ENCODE measurements around the gene SLC52A3. TPM values are rescaled to one million over a fixed set of nuclear protein-coding genes. Genes with fewer than 3 reads are reported as not detected.
"Not testable (repeated sequence)": the region's sequence is repeated elsewhere in the genome, so short reads cannot be mapped to it uniquely, and the experiment has no call there.

Gene SLC52A3
- total RNA-seq, 1 experiment from 2014 or later = 49.4 TPM

DNA sequence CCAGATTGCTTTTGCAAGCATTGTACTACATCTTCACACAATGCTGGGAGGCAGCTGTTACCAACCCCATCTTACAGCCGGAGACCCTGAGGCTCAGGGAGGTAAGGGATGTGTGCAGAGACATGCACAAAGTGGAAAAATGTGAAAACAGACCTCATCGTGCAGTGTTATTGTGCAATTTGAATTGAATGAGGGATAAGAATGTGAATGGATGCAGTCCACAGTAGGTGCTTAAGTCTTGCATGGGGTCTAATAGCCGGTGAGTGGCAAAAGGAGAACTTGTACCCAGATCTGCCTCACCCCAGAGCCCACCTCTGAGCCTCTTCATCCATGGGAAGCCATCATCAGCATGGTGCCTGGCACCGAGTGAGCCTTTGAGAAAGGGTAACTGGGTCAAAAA lies 42.1 kb downstream of the SLC52A3 start:
- no peak overlapping the region for H3K4me3 ChIP-seq (ENCODE audit: insufficient read depth, low read depth, low read length)
- H3K36me3 ChIP-seq (replicated peaks; ENCODE audit: control insufficient read depth, insufficient read depth, low read length) = no peaks in the 10 kb centered on the region
- peaks cover 14% of the 10 kb centered on the region for H3K27me3 ChIP-seq (ENCODE audit: control insufficient read depth, insufficient read depth, low read length)
- peak; percentile 11 for DNase-seq

DNA sequence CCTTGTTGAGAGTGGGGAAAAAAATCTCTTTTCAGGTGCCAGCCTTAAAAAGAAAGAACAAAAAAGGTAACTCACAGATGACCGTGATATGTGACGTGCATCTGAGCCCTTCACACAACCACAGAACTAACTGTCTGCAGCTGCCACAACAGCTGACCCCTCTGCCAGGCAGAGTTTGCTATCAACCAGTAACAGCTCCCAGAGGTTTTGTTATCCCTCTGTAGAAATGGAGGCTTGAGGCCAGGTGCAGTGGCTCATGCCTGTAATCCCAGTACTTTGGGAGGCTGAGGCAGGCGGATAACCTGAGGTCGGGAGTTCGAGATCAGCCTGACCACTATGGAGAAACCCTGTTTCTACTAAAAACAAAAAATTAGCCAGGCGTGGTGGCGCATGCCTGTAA lies 42.8 kb downstream of the SLC52A3 start:
- Histone ChIP-seq H3K27me3 (ENCODE audit: control insufficient read depth, insufficient read depth, low read length) (peaks cover 14% of the 10 kb centered on the region), H3K4me3 (ENCODE audit: insufficient read depth, low read depth, low read length) (no peak overlapping the region), H3K36me3 (replicated peaks; ENCODE audit: control insufficient read depth, insufficient read depth, low read length) (no peaks in the 10 kb centered on the region)
- DNase-seq = no peak

DNA sequence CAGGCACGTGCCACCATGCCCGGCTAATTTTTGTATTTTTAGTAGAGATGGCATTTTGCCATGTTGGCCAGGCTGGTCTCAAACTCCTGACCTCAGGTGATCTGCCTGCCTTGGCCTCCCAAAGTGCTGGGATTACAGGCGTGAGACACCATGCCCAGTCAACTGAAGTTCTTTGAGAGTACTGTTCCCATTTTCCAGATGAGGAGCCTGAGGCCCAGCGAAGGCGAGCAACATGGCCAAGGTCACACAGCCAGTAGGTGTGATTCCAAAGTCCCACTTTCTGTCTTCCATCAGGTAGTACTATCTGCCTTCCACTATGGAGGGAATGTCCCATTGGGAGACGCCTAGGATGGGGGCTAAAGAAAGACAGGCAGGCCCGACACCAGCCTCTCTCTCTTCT lies 43.5 kb downstream of the SLC52A3 start:
- not testable (repeated sequence) for H3K4me3 ChIP-seq (ENCODE audit: insufficient read depth, low read depth, low read length); H3K36me3 ChIP-seq (replicated peaks; ENCODE audit: control insufficient read depth, insufficient read depth, low read length); DNase-seq
- H3K27me3 ChIP-seq (ENCODE audit: control insufficient read depth, insufficient read depth, low read length) = peaks cover 14% of the 10 kb centered on the region

DNA sequence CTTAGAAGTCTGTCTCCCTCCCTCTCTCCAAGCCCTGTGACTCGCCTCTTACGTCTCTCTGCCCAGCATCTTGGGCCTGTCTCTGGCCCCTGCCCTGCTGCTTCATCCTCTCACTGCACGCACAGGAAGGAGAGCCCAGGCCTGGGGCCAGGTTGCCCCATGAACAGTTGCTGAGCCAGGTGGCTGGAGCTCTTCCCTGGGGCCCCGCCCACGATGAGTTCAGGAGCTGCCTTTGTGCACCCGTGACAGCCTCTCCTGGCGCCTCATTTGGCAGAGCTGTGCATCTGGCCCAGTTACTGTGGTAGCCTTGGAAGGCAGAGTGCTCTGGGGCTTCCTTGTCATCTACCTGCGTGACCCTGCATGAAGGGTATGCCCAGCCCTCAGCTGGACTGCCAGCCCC lies 44.5 kb downstream of the SLC52A3 start:
- DNase-seq = peak; percentile 68

DNA sequence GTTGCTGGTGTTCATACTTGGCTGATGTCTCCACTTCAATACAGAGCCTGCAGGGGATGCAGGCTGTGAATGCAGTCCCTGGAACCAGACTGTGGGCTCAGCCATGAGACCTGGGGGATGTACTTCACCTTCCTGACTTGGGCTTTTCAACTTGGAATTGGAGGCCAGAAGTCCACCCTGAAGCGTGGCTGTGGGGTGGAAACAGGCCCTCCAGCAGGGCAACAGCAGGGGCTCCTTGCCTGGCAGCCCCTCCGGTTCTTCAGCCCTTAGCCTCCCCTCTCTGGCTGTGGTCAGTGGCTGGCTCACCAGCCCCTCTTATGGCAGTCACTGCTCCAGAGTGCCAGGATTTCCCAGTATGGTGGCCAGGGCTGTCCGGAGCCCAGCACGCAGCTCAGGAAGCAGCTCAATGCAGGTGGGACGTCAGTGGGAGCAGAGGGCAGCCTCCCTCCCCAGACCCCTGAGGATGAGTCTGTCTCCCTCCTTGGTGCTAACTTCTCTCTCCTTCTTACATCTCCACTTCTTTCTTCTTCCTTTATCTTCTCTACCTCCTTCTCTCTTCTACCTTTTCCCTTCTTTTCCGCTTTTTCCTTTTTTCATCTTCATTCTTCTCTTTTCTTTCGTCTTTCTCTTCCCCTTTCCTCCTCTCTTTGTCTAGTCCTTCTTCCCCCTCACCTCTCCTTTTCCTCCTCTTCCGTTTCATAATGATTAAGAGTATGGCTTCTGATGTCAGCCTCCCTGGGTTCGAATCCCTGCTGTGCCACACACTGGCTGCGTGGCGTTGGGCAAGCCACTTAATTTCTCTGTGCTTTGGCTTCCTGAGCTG lies 45.3 kb downstream of the SLC52A3 start:
- H3K36me3 ChIP-seq (replicated peaks; ENCODE audit: control insufficient read depth, insufficient read depth, low read length) = no peaks in the 10 kb centered on the region
- DNase-seq = peak; percentile 38
- H3K4me3 ChIP-seq (ENCODE audit: insufficient read depth, low read depth, low read length) = no peak overlapping the region
- peaks cover 11% of the 10 kb centered on the region for H3K27me3 ChIP-seq (ENCODE audit: control insufficient read depth, insufficient read depth, low read length)

More for the DNA sequence above, 44.5 kb downstream of the SLC52A3 start:
- Histone ChIP-seq H3K27me3 (ENCODE audit: control insufficient read depth, insufficient read depth, low read length) (peaks cover 14% of the 10 kb centered on the region), H3K4me3 (ENCODE audit: insufficient read depth, low read depth, low read length) (no peak overlapping the region), H3K36me3 (replicated peaks; ENCODE audit: control insufficient read depth, insufficient read depth, low read length) (no peaks in the 10 kb centered on the region)

DNA sequence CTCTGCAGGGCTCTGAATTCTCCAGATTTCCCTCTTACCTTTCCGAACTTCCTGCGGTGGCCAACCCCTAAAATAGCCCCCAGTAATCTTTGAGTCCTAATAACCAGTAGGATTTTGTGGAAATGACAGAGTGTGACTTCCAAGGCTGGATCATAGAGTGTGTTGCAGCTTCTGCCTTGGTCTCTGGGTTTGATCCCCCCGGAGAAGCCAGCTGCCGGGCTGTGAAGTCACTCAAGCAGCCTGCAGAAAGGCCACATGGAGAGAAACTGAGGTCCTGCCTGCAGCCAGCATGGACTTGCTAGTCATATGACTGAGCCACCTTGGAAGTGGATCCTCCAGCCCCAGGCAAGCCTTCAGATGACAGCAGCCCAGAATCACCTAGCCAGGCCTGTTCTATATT lies 46.4 kb downstream of the SLC52A3 start:
- no peak overlapping the region for H3K4me3 ChIP-seq (ENCODE audit: insufficient read depth, low read depth, low read length)
- peaks cover 4% of the 10 kb centered on the region for H3K27me3 ChIP-seq (ENCODE audit: control insufficient read depth, insufficient read depth, low read length)
- DNase-seq = no peak
- H3K36me3 ChIP-seq (replicated peaks; ENCODE audit: control insufficient read depth, insufficient read depth, low read length) = no peaks in the 10 kb centered on the region

DNA sequence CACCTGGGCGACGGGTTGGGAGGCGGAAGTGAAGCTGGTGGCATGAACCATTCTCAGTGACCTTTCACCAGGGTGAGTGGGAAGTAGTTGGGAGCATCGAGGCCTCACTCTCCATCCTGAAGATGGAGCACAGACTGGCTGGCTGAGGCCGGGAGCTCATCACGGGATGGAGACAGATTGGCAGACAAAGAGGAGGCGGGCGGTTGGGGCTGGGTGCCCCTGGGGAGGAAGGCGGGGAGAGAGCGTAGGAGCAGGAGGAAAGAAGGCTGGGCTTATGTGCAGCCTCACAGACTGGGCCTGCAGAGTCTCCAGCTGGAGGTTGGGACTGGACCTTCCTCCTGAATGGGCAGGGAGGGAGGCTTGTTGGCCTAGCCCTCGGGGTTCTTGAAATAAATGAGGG lies 48.5 kb downstream of the SLC52A3 start:
- no peaks in the 10 kb centered on the region for H3K36me3 ChIP-seq (replicated peaks; ENCODE audit: control insufficient read depth, insufficient read depth, low read length)
- DNase-seq = peak; percentile 76
- H3K27me3 ChIP-seq (ENCODE audit: control insufficient read depth, insufficient read depth, low read length) = no peaks in the 10 kb centered on the region; the same call in 1 of the 2 replicates
- no peak overlapping the region for H3K4me3 ChIP-seq (ENCODE audit: insufficient read depth, low read depth, low read length)

DNA sequence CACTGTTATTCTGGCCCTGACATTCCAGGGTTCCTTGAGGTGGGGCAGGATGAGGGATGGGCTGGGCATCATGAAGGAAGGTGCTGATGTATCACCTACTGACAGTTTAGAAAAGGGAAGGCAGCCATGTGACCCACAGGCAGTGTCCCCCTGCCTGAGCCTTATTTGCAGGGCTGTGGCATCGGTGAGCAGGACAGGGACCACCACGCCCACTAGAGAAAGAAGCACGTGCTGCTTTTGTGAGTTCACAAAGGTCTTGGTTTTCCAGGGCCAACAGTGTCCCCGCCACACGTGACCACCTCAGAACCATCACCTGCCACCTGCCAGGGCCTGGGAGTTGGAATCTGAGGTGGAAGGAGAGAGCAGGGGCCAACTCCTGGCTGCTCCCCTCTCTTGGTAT lies 49.2 kb downstream of the SLC52A3 start:
- peak; percentile 13 for DNase-seq
- Histone ChIP-seq H3K4me3 (ENCODE audit: insufficient read depth, low read depth, low read length) (no peak overlapping the region), H3K27me3 (ENCODE audit: control insufficient read depth, insufficient read depth, low read length) (no peaks in the 10 kb centered on the region; the same call in 1 of the 2 replicates), H3K36me3 (replicated peaks; ENCODE audit: control insufficient read depth, insufficient read depth, low read length) (no peaks in the 10 kb centered on the region)

DNA sequence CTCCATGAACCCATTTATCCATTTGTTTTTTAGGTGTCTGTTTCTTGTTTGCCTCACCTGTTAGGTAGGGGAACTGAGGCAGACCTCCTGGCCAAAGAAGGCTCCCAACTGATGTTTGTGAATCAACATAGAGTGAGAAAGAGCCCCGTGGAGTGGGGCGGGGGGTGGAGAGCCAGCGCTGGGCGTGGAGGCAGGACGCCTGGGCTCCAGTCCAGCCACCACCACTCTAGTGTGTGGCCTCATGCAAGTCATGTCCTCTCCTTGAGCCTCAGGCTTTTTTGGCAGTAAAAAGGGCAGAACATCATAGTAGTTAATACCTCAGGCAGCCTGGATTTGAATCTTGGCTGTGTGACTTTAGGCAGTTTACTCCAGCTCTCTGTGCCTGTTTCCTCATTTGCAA lies 50.5 kb downstream of the SLC52A3 start:
- H3K36me3 ChIP-seq (replicated peaks; ENCODE audit: control insufficient read depth, insufficient read depth, low read length) = no peaks in the 10 kb centered on the region
- no peaks in the 10 kb centered on the region for H3K27me3 ChIP-seq (ENCODE audit: control insufficient read depth, insufficient read depth, low read length)
- peak; percentile 7 for DNase-seq
- H3K4me3 ChIP-seq (ENCODE audit: insufficient read depth, low read depth, low read length) = no peak overlapping the region

DNA sequence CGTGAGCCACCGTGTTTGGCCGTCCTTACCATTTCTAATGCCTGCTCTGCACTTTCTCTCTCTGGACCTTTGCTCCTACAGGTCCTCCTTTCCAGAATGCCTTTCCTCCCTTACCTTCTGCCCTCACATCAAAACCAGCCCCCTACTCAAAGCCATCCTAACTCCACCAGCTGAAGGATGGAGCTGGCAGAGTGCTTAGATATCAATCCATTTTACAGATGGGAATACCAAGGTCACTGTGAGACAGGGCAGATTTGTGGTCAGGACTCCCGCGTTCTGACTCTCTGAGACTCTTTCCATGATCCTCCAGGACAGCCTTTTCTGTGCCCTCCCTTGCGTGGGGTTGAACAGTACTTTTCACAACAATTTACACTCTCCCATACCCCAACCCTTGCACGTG lies 51.0 kb downstream of the SLC52A3 start:
- Histone ChIP-seq H3K36me3 (replicated peaks; ENCODE audit: control insufficient read depth, insufficient read depth, low read length) (no peaks in the 10 kb centered on the region), H3K27me3 (ENCODE audit: control insufficient read depth, insufficient read depth, low read length) (no peaks in the 10 kb centered on the region), H3K4me3 (ENCODE audit: insufficient read depth, low read depth, low read length) (no peak overlapping the region)
- DNase-seq = peak; percentile 7

DNA sequence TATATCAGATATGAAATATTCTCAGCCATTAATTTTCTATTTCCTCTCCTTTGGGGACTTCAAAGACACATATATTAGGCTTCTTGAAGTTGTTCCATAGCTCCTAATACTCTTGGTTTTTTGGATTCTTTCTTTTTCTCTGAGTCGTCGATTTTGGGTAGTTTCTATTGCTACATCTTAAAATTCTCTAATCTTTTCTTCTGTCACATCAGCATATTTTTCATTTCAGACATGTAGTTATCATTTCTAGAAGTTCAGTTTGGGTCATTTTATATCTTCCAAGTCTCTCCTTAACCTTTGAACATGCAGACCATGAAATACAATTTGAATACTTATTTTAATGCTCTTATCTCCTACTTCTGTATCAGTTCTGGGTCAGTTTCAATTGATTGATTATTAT lies 53.8 kb downstream of the SLC52A3 start:
- Histone ChIP-seq H3K4me3 (ENCODE audit: insufficient read depth, low read depth, low read length) (no peak overlapping the region), H3K27me3 (ENCODE audit: control insufficient read depth, insufficient read depth, low read length) (peaks cover 6% of the 10 kb centered on the region), H3K36me3 (replicated peaks; ENCODE audit: control insufficient read depth, insufficient read depth, low read length) (no peaks in the 10 kb centered on the region)
- DNase-seq = no peak

DNA sequence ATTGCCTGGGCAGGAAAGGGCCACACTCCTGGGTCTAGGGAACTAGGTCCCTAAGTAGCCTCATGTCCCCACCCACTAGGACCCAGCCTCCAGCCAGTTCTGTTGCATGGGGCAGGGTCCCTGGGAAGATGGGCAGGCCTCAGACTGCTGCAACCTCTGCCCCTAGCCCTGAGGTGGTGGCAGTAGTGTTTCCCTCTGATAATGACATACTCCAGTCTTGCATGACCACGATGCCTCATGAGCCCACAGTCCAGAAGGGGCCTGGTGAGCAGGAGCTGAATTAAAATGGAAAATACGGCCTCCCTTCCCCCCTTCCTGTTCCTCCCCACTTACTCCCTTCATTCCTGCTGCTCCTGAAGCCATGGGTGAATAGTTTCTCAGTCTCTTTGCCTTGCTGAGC lies 56.7 kb downstream of the SLC52A3 start:
- no peaks in the 10 kb centered on the region for H3K36me3 ChIP-seq (replicated peaks; ENCODE audit: control insufficient read depth, insufficient read depth, low read length)
- DNase-seq = no peak
- peaks cover 12% of the 10 kb centered on the region for H3K27me3 ChIP-seq (ENCODE audit: control insufficient read depth, insufficient read depth, low read length)
- no peak overlapping the region for H3K4me3 ChIP-seq (ENCODE audit: insufficient read depth, low read depth, low read length)

DNA sequence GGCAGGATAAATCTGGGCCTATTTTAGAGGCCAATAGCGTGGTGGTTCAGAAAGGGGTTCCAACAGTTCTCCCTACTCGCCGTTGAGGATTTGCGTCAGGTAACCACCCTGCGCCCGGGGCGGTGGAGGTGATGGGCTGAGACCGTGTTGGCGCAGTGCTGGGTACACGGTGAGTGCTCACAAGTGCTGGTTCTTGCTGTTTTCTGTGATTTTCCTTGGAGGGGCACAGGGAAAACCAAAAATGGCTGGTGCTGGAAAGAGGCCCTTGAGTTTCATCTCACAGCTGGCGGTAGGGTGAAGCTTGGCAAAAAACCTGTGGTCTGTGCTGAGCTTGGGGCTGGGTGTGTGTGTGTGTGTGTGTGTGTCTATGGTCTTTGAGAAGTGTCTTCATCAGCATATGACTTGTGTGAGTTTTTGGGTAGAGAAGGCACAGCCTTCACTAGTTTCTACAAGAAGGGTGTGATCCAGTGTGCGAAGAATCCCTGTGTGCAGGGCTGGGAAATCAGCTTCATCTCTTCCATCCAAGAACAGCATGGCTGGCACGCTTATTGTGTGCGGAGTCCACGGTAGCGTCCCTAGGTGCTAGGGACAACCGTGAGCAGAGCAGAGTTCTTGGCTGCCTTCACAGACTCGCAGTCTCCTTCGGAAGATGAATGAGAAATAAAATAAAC lies 57.4 kb downstream of the SLC52A3 start:
- Histone ChIP-seq H3K36me3 (replicated peaks; ENCODE audit: control insufficient read depth, insufficient read depth, low read length) (no peaks in the 10 kb centered on the region), H3K27me3 (ENCODE audit: control insufficient read depth, insufficient read depth, low read length) (peaks cover 12% of the 10 kb centered on the region), H3K4me3 (ENCODE audit: insufficient read depth, low read depth, low read length) (no peak overlapping the region)
- no peak for DNase-seq

Data from H7 (cell line).